GM12874 (cell line): ENCODE data around the gene GABRP.

Experiments used
- CTCF ChIP-seq: IDR thresholded peaks from 2 replicates; pipeline ENCODE4 v1.5.1; 2011; ENCODE audit warnings: low read depth, mild to moderate bottlenecking, control low read depth, low read length, moderate library complexity; ENCODE audit not compliant: insufficient read depth

GABRP gene

GRCh38 chr5:170769898-170770416, 13.6 kb upstream of the GABRP start:
- no peak for TF ChIP-seq CTCF

GRCh38 chr5:170771496-170771895, 12.0 kb upstream of the GABRP start:
- no peak for TF ChIP-seq CTCF

- TF ChIP-seq CTCF = no peak
Measured at GRCh38 chr5:170773024-170773985, 10.2 kb upstream of the GABRP start.

- TF ChIP-seq CTCF = no peak
Measured at GRCh38 chr5:170774831-170775230, 8.7 kb upstream of the GABRP start.

GRCh38 chr5:170781946-170782345, 1.6 kb upstream of the GABRP start:
- no peak for TF ChIP-seq CTCF

GRCh38 chr5:170782438-170782837, 1.1 kb upstream of the GABRP start:
- TF ChIP-seq CTCF = no peak

GRCh38 chr5:170785416-170785815, 1.9 kb downstream of the GABRP start:
- TF ChIP-seq CTCF = no peak
